PC-3 (cell line): ENCODE data around the gene CIC. TPM values are rescaled to one million over a fixed set of nuclear protein-coding genes. Genes with fewer than 3 reads are reported as not detected.

Source experiments
- ATAC-seq: fragments of 200-7000 bp; cut with Tn5 transposase; 2 replicates; pipeline ENCODE4 v1.9.1; 2020; ENCODE audit warnings: mild to moderate bottlenecking, moderate library complexity
- BruUV-seq: library from RNA; stranded (reverse); fragments of 400-500 nt; replicated peaks from 2 replicates; lab custom pipeline; 2021; lab: Mats Ljungman, UMichigan
- CTCF ChIA-PET: fragments of 300-600 bp; sonication (Branson Sonifier 250); formaldehyde crosslinking; loops from one replicate; lab custom pipeline; 2022; ENCODE audit warnings: antibody characterized with exemption; lab: Charles Lee
- POLR2A ChIA-PET: fragments of 300-600 bp; sonication (Branson Sonifier 250); formaldehyde crosslinking; loops from one replicate; lab custom pipeline; 2022; ENCODE audit warnings: antibody characterized with exemption; ENCODE audit not compliant: unreplicated experiment; lab: Charles Lee
- DNase-seq: peaks from one replicate; pipeline ENCODE4 v3.0.0-alpha.2; 2015
- H2AFZ ChIP-seq: fragments of 300-600 bp; sonication (generic); 2 replicates; pipeline ENCODE4 v1.6.0; 2016; ENCODE audit warnings: antibody characterized with exemption, low read length
- H3F3A ChIP-seq: fragments of 300-600 bp; sonication (generic); one replicate; pipeline ENCODE4 v1.6.0; 2017; ENCODE audit warnings: antibody characterized with exemption, low read length, control low read depth, mild to moderate bottlenecking; ENCODE audit not compliant: unreplicated experiment
- H3K27ac ChIP-seq: fragments of 300-600 bp; sonication (generic); 2 replicates; pipeline ENCODE4 v1.5.1; 2016; ENCODE audit warnings: mild to moderate bottlenecking, low read length
- H3K27me3 ChIP-seq: fragments of 300-600 bp; sonication (generic); 2 replicates; pipeline ENCODE4 v1.6.1; 2016; ENCODE audit warnings: low read length, mixed read lengths
- H3K36me3 ChIP-seq: fragments of 300-600 bp; sonication (generic); 2 replicates; pipeline ENCODE4 v1.6.1; 2016; ENCODE audit warnings: low read depth, mixed run types, low read length, mixed read lengths
- H3K4me1 ChIP-seq: fragments of 300-600 bp; sonication (generic); 2 replicates; pipeline ENCODE4 v1.5.1; 2016; ENCODE audit warnings: low read length; ENCODE audit not compliant: insufficient read depth
- H3K4me2 ChIP-seq: fragments of 300-600 bp; sonication (generic); 2 replicates; pipeline ENCODE4 v1.6.0; 2016; ENCODE audit warnings: low read length
- H3K4me3 ChIP-seq: fragments of 300-600 bp; sonication (generic); 2 replicates; pipeline ENCODE4 v1.5.1; 2016; ENCODE audit warnings: mild to moderate bottlenecking, low read length, mixed read lengths
- H3K79me2 ChIP-seq: fragments of 300-600 bp; sonication (generic); 2 replicates; pipeline ENCODE4 v1.6.1; 2017; ENCODE audit warnings: low read length, mixed read lengths
- H3K9ac ChIP-seq: fragments of 300-600 bp; sonication (generic); 2 replicates; pipeline ENCODE4 v1.6.0; 2016; ENCODE audit warnings: mild to moderate bottlenecking, low read length
- H3K9me2 ChIP-seq: fragments of 300-600 bp; sonication (generic); replicated peaks from 2 replicates; pipeline ENCODE4 v1.6.1; 2016; ENCODE audit warnings: mixed run types, low read length, mixed read lengths
- H3K9me3 ChIP-seq: fragments of 300-600 bp; sonication (generic); 2 replicates; pipeline ENCODE4 v1.6.1; 2016; ENCODE audit warnings: low read length, mixed read lengths
- H4K20me1 ChIP-seq: fragments of 300-600 bp; sonication (generic); 2 replicates; pipeline ENCODE4 v1.6.1; 2016; ENCODE audit warnings: low read length, mixed read lengths
- EZH2 ChIP-seq: fragments of 300-600 bp; sonication (generic); IDR thresholded peaks from one replicate; pipeline ENCODE4 v1.6.1; 2017; ENCODE audit warnings: antibody characterized with exemption, mild to moderate bottlenecking, low read length; ENCODE audit not compliant: unreplicated experiment
- EZH2phosphoT487 ChIP-seq: fragments of 300-600 bp; sonication (generic); IDR thresholded peaks from 2 replicates; pipeline ENCODE4 v1.6.1; 2018; ENCODE audit warnings: mild to moderate bottlenecking, antibody characterized with exemption, low read length, borderline replicate concordance
- intact Hi-C: fragments of 100-400 bp; cut with micrococcal nuclease; formaldehyde crosslinking; loops from 2 replicates; pipeline ENCODE4 v1.9.0; 2023
- total RNA-seq: library from RNA; depleted of rRNA; stranded (reverse); fragments of >200 nt; gene quantifications from 2 replicates; pipeline ENCODE4 v1.2.3, GENCODE V29; 2014
- TF ChIP-seq, protein P1 (sequence below): fragments of 300-600 bp; sonication (generic); conservative IDR thresholded peaks from 2 replicates; pipeline ENCODE4 v1.5.1; 2017; ENCODE audit warnings: antibody characterized with exemption, low read depth, mild to moderate bottlenecking, low read length

CIC gene
- total RNA-seq, 1 experiment from 2014 or later: 9.8 TPM

DNA sequence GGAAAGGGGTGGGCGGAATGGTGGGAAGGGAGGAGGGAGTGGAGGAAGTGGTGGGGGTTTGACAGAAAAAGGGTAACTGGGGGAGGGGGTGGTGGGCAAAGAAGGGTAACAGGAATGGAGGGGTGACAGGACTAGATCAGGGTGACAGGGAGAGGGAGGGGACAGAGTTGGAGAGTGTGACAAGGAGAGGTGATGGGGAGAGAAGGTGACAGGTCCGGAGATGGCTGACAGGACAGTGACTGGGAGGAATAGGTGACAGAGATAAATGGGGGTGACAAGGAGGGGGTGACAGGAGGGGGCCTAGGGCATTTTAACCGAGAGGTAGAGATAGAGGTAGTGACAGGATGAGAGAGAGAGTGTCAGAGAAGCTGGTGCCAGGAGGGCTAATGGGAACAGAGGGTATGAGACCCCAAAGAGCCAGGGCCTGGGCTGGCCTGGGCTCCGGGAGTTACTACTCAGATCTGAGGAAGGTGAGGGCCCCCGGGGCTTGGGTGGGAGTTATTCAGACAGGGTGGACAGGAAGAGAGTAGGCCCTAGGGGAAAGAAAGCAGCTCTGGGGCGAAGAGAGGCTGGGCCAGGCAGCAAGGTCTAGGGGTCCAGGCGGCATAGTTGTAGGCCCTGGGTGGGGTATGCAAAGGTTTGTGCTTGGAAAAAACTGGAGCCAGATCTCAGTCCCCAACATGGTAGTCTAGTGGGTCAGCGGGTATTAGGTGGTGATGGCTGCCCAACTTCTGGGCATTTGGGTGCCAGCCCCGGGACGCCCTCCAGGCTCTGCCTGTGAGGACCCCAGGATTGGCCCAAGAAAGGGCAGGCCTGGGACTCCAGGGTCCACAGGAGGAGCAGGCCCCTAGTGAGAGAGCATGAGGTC lies 660 bp downstream of the CIC start:
- Histone ChIP-seq H4K20me1 (no peaks in the 10 kb centered on the region), H3K27ac (peak overlapping the region; percentile 93), H3K9me2 (no peaks in the 10 kb centered on the region), H3K9me3 (no peaks in the 10 kb centered on the region), H3F3A (no peaks in the 10 kb centered on the region), H3K4me1 (peaks cover 22% of the 10 kb centered on the region), H2AFZ (peak overlapping the region; percentile 59; the same call in 1 of the 2 replicates), H3K4me2 (peak overlapping the region; percentile 99), H3K4me3 (peak overlapping the region; percentile 79), H3K79me2 (peaks cover 26% of the 10 kb centered on the region), H3K36me3 (no peaks in the 10 kb centered on the region), H3K9ac (peak overlapping the region; percentile 89), H3K27me3 (no peaks in the 10 kb centered on the region)
- intact Hi-C loops: no loop called here
- ATAC-seq (no peak), DNase-seq (no peak)
- ChIA-PET CTCF (interaction anchor here (0.9 kb wide), 1 partner anchor 23 kb away, joined by 3 read pairs; no protein-coding TSS in a partner anchor), POLR2A (no interaction called here)
- TSS peak; percentile 94 for BruUV-seq
- TF ChIP-seq, protein P1, sequence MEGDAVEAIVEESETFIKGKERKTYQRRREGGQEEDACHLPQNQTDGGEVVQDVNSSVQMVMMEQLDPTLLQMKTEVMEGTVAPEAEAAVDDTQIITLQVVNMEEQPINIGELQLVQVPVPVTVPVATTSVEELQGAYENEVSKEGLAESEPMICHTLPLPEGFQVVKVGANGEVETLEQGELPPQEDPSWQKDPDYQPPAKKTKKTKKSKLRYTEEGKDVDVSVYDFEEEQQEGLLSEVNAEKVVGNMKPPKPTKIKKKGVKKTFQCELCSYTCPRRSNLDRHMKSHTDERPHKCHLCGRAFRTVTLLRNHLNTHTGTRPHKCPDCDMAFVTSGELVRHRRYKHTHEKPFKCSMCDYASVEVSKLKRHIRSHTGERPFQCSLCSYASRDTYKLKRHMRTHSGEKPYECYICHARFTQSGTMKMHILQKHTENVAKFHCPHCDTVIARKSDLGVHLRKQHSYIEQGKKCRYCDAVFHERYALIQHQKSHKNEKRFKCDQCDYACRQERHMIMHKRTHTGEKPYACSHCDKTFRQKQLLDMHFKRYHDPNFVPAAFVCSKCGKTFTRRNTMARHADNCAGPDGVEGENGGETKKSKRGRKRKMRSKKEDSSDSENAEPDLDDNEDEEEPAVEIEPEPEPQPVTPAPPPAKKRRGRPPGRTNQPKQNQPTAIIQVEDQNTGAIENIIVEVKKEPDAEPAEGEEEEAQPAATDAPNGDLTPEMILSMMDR: no peak
- TF ChIP-seq EZH2: no peak
- TF ChIP-seq EZH2phosphoT487: no peak

DNA sequence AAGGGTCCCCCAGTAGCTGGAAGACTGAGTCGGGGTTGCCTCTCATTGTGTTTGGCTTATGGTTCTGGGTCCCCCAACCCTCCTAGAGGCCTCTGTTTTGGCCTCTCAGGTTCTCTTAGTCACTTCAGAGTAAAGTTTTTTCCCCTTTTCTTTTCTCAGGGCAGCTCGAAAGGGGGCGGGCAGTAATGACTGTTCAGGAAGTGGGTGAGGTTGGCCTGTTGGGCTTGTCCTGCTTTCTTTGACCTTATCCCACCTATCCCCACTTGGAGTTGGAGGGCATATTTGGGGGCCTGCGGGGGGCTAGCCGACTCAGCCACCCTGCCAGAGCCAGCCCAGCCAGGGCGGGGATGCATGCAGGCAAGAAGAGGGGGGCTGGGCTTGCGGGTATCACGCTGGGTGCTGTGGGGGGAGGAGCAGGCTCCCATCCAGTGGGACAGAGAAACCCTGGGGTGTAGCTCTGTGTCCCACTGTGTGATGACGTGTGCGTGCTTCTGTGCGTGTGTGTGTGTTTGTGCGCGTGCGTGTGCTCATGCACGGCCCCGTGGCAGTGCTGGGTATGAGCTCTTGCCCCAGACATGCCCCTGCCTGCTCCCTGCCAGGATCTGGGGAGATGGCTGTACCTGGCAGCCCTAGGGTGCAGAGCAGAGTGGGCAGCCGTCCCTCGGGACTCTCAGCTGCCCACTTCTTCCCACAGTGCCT lies 1.4 kb downstream of the CIC start:
- H3K4me1 ChIP-seq: peaks cover 22% of the 10 kb centered on the region
- TF ChIP-seq EZH2phosphoT487: no peak
- DNase-seq (peak; percentile 57), ATAC-seq (no peak)
- peak overlapping the region; percentile 59; the same call in 1 of the 2 replicates for H2AFZ ChIP-seq
- no peaks in the 10 kb centered on the region for H3F3A ChIP-seq
- H3K36me3 ChIP-seq: no peaks in the 10 kb centered on the region
- peaks cover 26% of the 10 kb centered on the region for H3K79me2 ChIP-seq
- H3K9me2 ChIP-seq: no peaks in the 10 kb centered on the region
- POLR2A ChIA-PET: interaction anchor here (0.5 kb wide), 1 partner anchor 8 kb away, joined by 7 read pairs; no protein-coding TSS in a partner anchor
- H3K27me3 ChIP-seq: no peaks in the 10 kb centered on the region
- CTCF ChIA-PET: interaction anchor here (0.9 kb wide), 1 partner anchor 24 kb away, joined by 3 read pairs; no protein-coding TSS in a partner anchor
- no peaks in the 10 kb centered on the region for H4K20me1 ChIP-seq
- H3K4me2 ChIP-seq: peak overlapping the region; percentile 99
- H3K27ac ChIP-seq: peak overlapping the region; percentile 93
- peak overlapping the region; percentile 89 for H3K9ac ChIP-seq
- no peaks in the 10 kb centered on the region for H3K9me3 ChIP-seq
- peak overlapping the region; percentile 79 for H3K4me3 ChIP-seq
- no TSS peak for BruUV-seq
- intact Hi-C loops: no loop called here

DNA sequence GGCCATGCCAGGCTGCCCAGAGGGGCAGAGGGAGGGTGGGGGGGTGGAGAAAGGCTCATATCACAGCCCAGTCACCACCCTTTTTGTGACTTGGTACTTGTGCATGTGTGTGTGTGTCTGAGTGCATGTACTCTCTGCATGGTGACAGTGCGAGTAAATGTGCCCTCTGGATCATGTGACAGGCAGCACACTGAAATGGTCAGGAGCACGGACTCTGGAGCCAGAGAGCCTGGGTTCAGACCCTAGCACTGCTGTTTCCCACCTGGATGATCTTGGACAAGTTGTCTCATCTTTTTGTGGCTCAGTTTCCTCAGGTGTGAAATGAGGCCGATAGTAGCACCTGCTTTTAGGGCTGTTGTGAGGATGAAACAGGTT lies 2.0 kb downstream of the CIC start:
- H3K9ac ChIP-seq: peak overlapping the region; percentile 89; the same call in 1 of the 2 replicates
- POLR2A ChIA-PET: no interaction called here
- no peaks in the 10 kb centered on the region for H3F3A ChIP-seq
- intact Hi-C loops: no loop called here
- peak overlapping the region; percentile 93 for H3K27ac ChIP-seq
- H3K9me3 ChIP-seq: no peaks in the 10 kb centered on the region
- TF ChIP-seq EZH2phosphoT487 (no peak), EZH2 (no peak)
- TF ChIP-seq, protein P1: no peak
- no peaks in the 10 kb centered on the region for H3K27me3 ChIP-seq
- H3K9me2 ChIP-seq: no peaks in the 10 kb centered on the region
- peaks cover 26% of the 10 kb centered on the region for H3K79me2 ChIP-seq
- H3K4me3 ChIP-seq: peak overlapping the region; percentile 79; the same call in 1 of the 2 replicates
- ATAC-seq: no peak
- no peak overlapping the region for H2AFZ ChIP-seq
- peaks cover 22% of the 10 kb centered on the region for H3K4me1 ChIP-seq
- CTCF ChIA-PET: no interaction called here
- H4K20me1 ChIP-seq: no peaks in the 10 kb centered on the region
- peak overlapping the region; percentile 99 for H3K4me2 ChIP-seq
- H3K36me3 ChIP-seq: no peaks in the 10 kb centered on the region
- BruUV-seq: no TSS peak
- DNase-seq: no peak
